NCI-H146 treated with DMSO at 0.1 percent for 48 hours (cell line): ENCODE data around the gene EVX1.
A peak's percentile ranks its signal among the peaks of the same experiment; 100 is the strongest.

Experiments
- DNase-seq: peaks from one replicate; lab custom pipeline; 2025; ENCODE audit not compliant: unreplicated experiment; lab: John Stamatoyannopoulos, UW

The EVX1 gene

DNA sequence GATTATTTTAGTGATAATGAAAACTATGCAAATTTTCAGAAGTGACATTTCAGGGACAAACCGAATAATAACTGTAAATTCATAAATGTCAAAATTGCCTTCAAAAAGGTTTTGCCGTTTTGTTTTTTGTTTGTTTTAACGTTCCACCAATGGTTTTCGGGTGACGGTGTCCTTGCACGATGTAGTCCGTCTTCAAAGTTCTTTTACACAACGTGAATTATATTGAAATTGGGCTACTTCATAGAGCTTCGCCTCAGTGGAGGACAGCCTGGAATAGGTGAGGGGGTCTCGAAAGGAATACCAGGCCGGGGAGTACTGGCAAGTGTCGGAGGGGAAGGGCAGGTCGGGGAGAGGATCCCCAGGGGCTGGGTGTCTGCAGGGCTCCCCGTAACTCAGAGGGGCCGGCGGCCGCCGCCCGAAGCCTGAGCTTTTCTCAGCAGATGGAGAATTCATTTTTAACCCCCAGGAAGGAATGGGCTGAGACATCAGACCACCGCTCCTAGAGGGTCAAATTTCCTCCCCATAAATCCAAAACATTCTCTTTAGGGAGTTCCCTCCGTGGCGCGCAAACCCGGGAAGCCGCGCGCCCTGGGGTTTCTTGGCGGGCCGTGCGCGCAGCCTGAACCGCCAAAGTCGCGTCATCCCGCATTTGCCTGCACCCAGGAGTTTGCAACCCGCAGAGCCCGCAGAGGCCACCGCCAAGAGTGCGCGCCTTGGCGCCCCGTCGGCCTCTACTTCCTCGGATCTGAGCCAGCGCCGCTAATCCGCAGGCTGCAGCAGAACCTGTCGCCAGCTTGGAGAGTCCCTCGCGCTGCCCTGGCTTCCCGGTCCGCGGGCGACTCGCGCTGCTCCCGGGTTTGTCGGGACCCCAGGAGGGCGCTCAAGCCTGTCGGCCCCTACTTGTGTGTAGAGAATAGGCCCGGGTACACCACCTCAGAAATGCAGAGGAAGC, 17.3 kb upstream of the EVX1 start:
- DNase-seq, result no peak

DNA sequence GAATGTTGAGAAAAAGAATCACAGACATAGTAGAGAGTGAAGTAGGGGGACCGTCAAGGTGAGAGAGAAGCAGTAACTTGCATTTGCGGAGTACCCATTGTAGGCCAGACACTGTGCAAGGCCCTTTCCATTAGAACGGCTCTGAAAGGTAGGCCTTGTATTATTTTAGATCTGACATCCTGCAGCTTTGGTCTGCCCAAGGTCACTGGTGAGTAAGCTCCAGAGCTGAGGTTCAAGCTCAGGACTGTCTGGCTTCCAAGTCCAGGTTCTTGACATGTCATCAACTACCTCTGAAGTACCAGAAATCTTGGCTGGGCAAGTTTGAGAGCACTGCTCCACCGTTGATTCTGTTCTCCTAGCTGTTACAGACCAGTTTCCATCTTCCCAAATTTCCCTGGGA, 13.2 kb upstream of the EVX1 start:
- no peak for DNase-seq

DNA sequence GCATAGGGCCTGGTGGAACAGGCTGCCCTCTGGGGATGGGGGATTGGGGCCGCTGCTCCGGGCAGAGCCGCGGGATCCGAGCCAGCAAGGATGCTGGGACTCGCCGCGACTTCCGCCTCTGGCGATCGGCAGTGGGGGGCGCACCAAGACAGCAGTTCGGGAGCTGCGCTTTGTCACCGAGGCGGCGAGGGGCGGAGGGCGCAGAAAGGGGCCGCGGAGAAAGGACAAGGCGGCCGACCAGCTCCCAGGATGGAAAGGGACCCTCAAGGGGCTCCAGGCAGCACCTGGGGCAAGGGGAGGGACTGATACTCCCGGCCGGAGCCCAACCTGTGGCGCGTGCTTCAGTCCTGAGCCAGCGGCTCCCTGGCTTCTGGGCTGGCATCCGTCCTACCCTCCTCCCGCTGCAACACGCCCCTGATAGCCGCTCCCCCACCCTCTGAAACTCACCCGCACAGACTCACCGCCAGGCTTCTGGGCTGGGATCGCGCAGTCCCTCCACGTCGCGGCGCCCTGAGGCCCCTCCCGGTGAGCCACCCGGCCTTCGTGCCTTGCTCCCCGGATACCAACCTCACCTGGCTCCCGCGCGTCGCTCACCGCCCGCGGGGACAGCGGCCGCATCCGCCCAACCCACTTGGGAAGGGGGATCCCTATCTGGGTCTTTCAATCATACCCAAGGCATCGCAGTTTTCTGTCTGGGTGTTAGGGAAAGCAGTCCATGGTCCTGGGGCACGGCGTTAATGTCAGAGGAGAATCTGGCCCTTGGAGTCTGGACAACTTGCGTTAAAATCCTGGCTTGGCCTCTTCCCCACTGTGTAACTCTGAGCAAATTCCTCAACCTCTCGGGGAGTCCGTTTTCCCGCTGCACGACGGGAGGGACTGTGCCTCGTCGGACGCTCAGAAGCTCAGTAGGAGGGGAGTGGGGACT, 7.0 kb upstream of the EVX1 start:
- peak; percentile 12 for DNase-seq

DNA sequence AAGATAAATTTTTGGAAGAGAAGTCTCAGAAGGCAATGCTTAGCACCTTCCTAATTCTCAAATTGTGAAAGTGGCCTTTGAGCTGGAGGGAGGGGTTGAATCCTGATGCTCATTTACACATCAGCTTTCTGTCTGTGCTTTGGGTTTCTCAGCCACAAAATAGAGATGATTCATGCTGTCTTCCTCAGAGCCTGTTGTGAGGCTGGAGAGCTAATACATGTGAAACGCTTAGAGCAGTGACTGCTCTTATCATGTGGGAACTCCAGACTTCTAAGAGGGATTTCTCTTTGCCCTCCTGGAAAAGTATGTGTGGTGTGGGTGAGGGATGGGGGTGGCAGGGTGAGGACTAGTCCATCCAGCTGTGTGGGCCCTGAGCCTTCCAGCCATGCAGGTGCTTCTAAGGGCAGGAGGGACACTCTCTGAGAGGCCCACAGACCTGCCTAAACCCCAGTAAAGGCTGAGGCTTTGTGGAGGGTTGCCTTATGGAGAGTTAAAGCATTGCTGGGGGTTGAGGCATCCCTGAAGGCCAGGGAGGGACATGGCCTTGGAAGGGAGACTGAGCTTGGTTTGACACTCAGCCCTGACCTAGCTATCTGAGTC, 4.8 kb upstream of the EVX1 start:
- DNase-seq, result no peak

DNA sequence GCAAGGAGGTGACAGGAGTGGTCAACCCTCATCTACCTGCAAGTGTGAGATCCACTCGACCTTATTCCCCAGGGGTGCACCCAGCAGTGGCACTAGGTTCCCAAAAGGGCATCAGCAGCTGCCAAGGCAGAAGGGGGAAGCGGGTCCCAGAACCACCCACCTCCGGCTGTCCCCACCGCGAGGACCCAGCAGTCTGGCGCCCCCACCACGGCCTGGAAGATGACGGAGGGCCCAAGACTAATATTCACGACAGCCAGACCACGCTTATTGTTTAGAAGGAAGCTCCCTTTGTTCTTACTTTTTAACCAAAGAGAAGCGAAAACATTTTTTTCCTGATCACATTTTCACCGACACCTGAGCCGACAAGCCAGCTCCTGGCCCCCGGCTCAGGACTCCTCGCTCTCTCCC, 3.6 kb upstream of the EVX1 start:
- no peak for DNase-seq

- DNase-seq, result no peak
Observed at GRCh38 chr7:27239387-27240014, 3.1 kb upstream of the EVX1 start.

DNA sequence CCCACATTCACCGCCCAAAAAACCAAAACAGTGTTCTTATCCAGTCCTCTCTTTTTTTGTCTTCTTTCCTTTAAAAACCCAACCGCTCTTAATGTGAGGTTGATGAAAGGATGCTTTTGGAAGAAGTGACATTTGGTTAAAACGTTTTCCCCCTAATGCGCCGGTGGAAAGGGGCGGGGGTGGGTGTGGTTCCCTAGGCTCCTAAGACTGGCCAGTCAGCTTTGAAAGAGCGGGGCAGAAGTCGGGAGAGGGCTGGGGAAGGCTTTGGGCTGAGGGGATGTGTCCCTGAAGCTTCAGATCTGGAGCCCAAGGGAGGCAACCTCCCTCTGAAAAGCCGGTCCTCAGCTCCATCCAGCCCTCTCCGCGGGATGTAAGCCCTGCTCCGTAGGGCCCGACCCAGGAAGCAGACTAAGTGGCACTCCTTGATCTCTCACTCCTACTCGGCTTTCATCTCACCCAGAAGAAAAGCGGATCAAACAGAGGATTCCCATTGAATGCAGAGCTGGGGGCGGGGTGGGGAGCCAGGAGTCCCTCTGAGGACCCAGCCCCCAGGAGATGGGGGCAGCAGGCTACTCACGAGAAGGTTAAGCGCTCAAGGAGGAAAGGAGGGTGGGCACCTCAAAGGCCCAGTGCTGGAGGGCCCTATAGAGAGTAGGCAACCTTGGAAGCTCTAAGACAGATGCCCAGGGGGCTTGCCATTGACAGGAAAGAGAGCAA, 2.4 kb upstream of the EVX1 start:
- no peak for DNase-seq

- no peak for DNase-seq
Observed at GRCh38 chr7:27241189-27242056, 1.2 kb upstream of the EVX1 start.

DNA sequence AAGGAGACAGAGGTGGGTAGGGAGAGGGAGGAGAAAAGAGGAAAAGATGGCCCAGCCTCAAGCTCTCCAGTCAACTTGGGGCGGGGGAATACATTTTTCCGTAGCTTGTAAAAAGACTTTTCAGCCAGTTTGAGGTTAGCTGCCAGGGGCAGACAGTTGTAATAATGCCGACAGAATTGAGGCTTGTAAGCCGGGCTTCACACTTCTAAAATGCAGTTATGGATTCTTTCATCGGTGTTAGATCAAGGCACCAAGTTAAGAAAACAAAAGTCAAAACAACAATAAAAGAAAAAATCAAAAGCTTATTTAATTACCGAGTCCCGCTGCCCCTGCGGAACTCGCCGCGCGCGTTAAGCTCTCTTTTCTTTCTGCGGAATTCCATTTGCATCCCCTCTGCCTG, 448 bp upstream of the EVX1 start:
- no peak for DNase-seq

GRCh38 chr7:27243340-27244163, 950 bp downstream of the EVX1 start:
- DNase-seq, result no peak

DNA sequence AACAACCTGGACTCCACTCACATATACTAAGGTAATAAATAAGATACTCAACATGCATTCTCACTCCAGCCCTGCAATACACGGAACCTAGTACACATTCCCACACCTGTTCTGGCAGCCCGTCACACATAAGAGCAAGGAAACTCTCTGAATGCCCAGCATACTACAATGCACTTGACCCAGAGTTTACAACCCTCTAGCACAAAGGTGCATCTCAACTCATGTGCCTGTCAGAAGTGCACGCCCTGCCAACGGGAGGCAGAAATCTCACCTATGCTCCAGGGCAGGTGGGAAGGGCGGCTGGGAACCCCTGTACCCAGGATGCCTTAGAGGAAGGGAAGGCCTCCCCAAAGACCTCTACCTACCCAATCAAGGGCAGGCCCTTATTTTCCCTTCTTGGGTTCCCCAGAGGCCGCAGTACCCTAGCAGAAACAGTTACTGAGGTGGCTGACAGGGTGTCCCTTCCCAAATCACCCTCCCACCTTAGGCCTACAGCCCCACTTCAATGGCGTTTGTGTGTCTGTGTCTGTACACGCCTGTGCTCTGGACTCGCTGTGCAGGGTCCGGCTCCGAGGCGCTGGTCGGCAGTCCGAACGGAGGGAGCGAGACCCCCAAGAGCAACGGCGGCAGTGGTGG, 2.0 kb downstream of the EVX1 start:
- no peak for DNase-seq

DNA sequence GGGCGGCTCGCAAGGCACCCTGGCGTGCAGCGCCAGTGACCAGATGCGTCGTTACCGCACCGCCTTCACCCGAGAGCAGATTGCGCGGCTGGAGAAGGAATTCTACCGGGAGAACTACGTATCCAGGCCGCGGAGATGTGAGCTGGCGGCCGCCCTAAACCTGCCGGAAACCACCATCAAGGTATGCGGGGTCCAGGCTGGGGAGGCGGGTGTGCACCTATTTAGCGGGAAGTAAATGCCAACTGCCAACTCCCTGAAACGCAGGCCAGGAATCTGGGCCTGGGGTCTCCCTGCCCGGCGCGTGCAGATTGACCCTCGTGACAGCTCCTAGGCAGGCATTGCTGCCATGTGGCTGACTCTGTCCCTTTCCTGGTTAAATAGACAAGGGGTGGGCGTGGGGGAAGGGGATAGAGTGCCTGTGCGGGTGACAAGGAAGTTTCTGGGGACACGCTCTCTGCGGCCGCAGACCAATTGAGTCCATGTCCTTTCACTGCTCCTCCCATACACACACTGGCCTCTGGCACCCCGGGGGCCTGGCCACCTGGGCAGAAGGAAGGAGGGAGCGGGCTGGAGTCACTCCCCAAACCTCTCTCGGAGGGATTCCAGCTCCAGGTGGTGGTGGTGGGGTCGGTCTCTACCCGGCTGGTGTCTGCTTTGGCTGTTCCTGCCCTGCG, 2.7 kb downstream of the EVX1 start:
- DNase-seq, result no peak

DNA sequence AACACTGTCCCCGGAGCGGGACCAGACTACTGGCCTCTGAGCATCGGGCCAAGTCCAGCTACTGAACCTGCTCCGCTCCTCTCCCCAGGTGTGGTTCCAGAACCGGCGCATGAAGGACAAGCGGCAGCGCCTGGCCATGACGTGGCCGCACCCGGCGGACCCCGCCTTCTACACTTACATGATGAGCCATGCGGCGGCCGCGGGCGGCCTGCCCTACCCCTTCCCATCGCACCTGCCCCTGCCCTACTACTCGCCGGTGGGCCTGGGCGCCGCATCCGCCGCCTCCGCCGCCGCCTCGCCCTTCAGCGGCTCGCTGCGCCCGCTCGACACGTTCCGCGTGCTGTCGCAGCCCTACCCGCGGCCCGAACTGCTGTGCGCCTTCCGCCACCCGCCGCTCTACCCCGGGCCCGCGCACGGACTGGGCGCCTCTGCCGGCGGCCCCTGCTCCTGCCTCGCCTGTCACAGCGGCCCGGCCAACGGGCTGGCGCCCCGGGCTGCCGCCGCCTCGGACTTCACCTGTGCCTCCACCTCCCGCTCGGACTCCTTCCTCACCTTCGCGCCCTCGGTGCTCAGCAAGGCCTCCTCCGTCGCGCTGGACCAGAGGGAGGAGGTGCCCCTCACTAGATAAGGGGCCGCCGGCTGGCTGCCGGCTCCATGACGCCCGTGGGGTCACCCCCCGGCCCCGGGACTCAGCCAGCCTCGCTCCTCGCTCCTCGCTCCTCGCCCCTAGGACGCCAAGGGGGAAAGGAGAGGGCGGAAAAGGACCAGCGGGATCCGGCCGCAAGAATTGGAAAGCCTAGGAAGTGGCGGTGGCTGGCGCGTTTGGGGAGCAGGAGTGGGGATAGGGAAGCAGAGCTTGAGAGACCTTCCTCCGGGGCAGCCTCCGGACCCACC, 3.4 kb downstream of the EVX1 start:
- DNase-seq, result no peak

- DNase-seq, result no peak
Observed at GRCh38 chr7:27247000-27247399, 4.4 kb downstream of the EVX1 start.

GRCh38 chr7:27247452-27248426, 5.1 kb downstream of the EVX1 start:
- no peak for DNase-seq
